NCI-H1092 treated with DMSO at 0.1 percent for 48 hours (cell line): ENCODE measurements around the gene CLEC20A.

Experiments
- DNase-seq: peaks from one replicate; lab custom pipeline; 2025; lab: John Stamatoyannopoulos, UW

The CLEC20A gene

GRCh38 chr1:178500091-178500770, 3.5 kb upstream of the CLEC20A start:
- DNase-seq: no peak

- DNase-seq: no peak
Measured at GRCh38 chr1:178498896-178499675, 2.3 kb upstream of the CLEC20A start.

- DNase-seq: no peak
Measured at GRCh38 chr1:178497903-178498478, 1.2 kb upstream of the CLEC20A start.

- DNase-seq: no peak
Measured at GRCh38 chr1:178495741-178496409, 889 bp downstream of the CLEC20A start.

- no peak for DNase-seq
Measured at GRCh38 chr1:178495158-178495557, 1.6 kb downstream of the CLEC20A start.

- DNase-seq: no peak
Measured at GRCh38 chr1:178494569-178494971, 2.2 kb downstream of the CLEC20A start.

GRCh38 chr1:178493301-178493741, 3.4 kb downstream of the CLEC20A start:
- DNase-seq: no peak

- DNase-seq: no peak
Measured at GRCh38 chr1:178492341-178492740, 4.4 kb downstream of the CLEC20A start.

- no peak for DNase-seq
Measured at GRCh38 chr1:178491721-178492120, 5.0 kb downstream of the CLEC20A start.

- no peak for DNase-seq
Measured at GRCh38 chr1:178490967-178491366, 5.8 kb downstream of the CLEC20A start.

GRCh38 chr1:178490136-178490535, 6.6 kb downstream of the CLEC20A start:
- DNase-seq: no peak

- DNase-seq: no peak
Measured at GRCh38 chr1:178489399-178489798, 7.4 kb downstream of the CLEC20A start.

GRCh38 chr1:178488393-178488792, 8.4 kb downstream of the CLEC20A start:
- no peak for DNase-seq

GRCh38 chr1:178487070-178487615, 9.6 kb downstream of the CLEC20A start:
- no peak for DNase-seq

- no peak for DNase-seq
Measured at GRCh38 chr1:178486100-178487069, 10.4 kb downstream of the CLEC20A start.

GRCh38 chr1:178485541-178485981, 11.2 kb downstream of the CLEC20A start:
- DNase-seq: no peak

- DNase-seq: no peak
Measured at GRCh38 chr1:178484698-178485225, 12.0 kb downstream of the CLEC20A start.

- DNase-seq: no peak
Measured at GRCh38 chr1:178483251-178483957, 13.4 kb downstream of the CLEC20A start.

GRCh38 chr1:178477841-178478240, 18.9 kb downstream of the CLEC20A start:
- DNase-seq: no peak

- no peak for DNase-seq
Measured at GRCh38 chr1:178477373-178477772, 19.4 kb downstream of the CLEC20A start.
